HT-29 (cell line): Measurements from ENCODE around the gene RANBP9. TPM values are rescaled to one million over a fixed set of nuclear protein-coding genes. Genes with fewer than 3 reads are reported as not detected.

Source experiments
- DNase-seq: peaks from one replicate; pipeline ENCODE4 v3.0.0-alpha.2; 2015; ENCODE audit warnings: low spot score
- total RNA-seq: library from RNA; depleted of rRNA; stranded (reverse); fragments of >200 nt; shearing (Covaris generic); gene quantifications from 2 replicates; pipeline ENCODE4 v1.2.3, GENCODE V29; 2014; rRNA removed

Gene RANBP9
- total RNA-seq = 13.0 and 15.1 TPM in 2 replicates

- DNase-seq = peak; percentile 84
Measured at GRCh38 chr6:13711733-13712598, at the start of gene RANBP9. RANBP9 (minus strand) TSS chr6:13711835; CDS start chr6:13711505, 330 bp downstream.

- DNase-seq = no peak
Measured at GRCh38 chr6:13760307-13761304, 49.0 kb upstream of the RANBP9 start.

- DNase-seq = no peak
Measured at GRCh38 chr6:13759025-13759424, 47.4 kb upstream of the RANBP9 start.

GRCh38 chr6:13754644-13755043, 43.0 kb upstream of the RANBP9 start:
- DNase-seq = no peak

GRCh38 chr6:13743736-13744127, 32.1 kb upstream of the RANBP9 start:
- no peak for DNase-seq

GRCh38 chr6:13742961-13743735, 31.5 kb upstream of the RANBP9 start:
- no peak for DNase-seq

- no peak for DNase-seq
Measured at GRCh38 chr6:13741365-13741764, 29.7 kb upstream of the RANBP9 start.

- DNase-seq = no peak
Measured at GRCh38 chr6:13735031-13735430, 23.4 kb upstream of the RANBP9 start.

- peak; percentile 38 for DNase-seq
Measured at GRCh38 chr6:13733178-13733887, 21.7 kb upstream of the RANBP9 start.

GRCh38 chr6:13730704-13731103, 19.1 kb upstream of the RANBP9 start:
- DNase-seq = no peak

- no peak for DNase-seq
Measured at GRCh38 chr6:13729891-13730290, 18.3 kb upstream of the RANBP9 start.

- DNase-seq = peak; percentile 85
Measured at GRCh38 chr6:13725570-13725969, 13.9 kb upstream of the RANBP9 start.

GRCh38 chr6:13725052-13725451, 13.4 kb upstream of the RANBP9 start:
- no peak for DNase-seq

- peak; percentile 92 for DNase-seq
Measured at GRCh38 chr6:13724182-13724581, 12.5 kb upstream of the RANBP9 start.

GRCh38 chr6:13722880-13723279, 11.2 kb upstream of the RANBP9 start:
- no peak for DNase-seq

- no peak for DNase-seq
Measured at GRCh38 chr6:13718123-13718458, 6.5 kb upstream of the RANBP9 start.

- DNase-seq = no peak
Measured at GRCh38 chr6:13716955-13717295, 5.3 kb upstream of the RANBP9 start.

- no peak for DNase-seq
Measured at GRCh38 chr6:13716225-13716954, 4.8 kb upstream of the RANBP9 start.

- DNase-seq = no peak
Measured at GRCh38 chr6:13715444-13715883, 3.8 kb upstream of the RANBP9 start.

GRCh38 chr6:13712599-13712898, 914 bp upstream of the RANBP9 start:
- no peak for DNase-seq
